HepG2 (cell line): Measurements from ENCODE around the gene KCNQ5. TPM values are rescaled to one million over a fixed set of nuclear protein-coding genes. Genes with fewer than 3 reads are reported as not detected.

Source experiments
- ATAC-seq: fragments of 200-7000 bp; cut with Tn5 transposase; 3 replicates; pipeline ENCODE4 v1.9.1; 2020; ENCODE audit warnings: mild to moderate bottlenecking, moderate library complexity
- BruUV-seq: library from RNA; stranded (reverse); fragments of 400-500 nt; replicated peaks from 2 replicates; lab custom pipeline; 2021; lab: Mats Ljungman, UMichigan
- CTCF ChIA-PET: fragments of 300-600 bp; formaldehyde crosslinking; extraction: SDS; loops from one replicate; lab custom pipeline; 2021; ENCODE audit warnings: low total read pairs, inconsistent platforms, low intra/inter-chr PET ratio; lab: Yijun Ruan, JAX
- POLR2A ChIA-PET: fragments of 350-600 bp; sonication (Branson Sonifier 250); formaldehyde crosslinking; loops from one replicate; lab custom pipeline; 2020; ENCODE audit warnings: antibody characterized with exemption, inconsistent platforms; lab: Yijun Ruan, JAX
- DNase-seq: peaks from one replicate; pipeline ENCODE4 v3.0.0-alpha.2; 2015; ENCODE audit warnings: low spot score
- FAIRE-seq: peaks from 3 replicates; lab custom pipeline; 2011; peaks lifted over from hg19 to GRCh38; lab: Jason Lieb, UNC
- H2AFZ ChIP-seq: one replicate; pipeline ENCODE4 v1.6.1; 2011; ENCODE audit warnings: low read length, inconsistent platforms
- H3K27ac ChIP-seq: fragments of 300-600 bp; 3 replicates; pipeline ENCODE4 v1.8.0; 2011; ENCODE audit warnings: mixed run types, mild to moderate bottlenecking, mixed read lengths, low read length, inconsistent platforms; ENCODE audit not compliant: insufficient read depth; ENCODE audit errors: extremely low read length
- H3K27me3 ChIP-seq, 2 experiments: fragments of 200-600 bp in 1 of 2; 2 replicates in 1 of 2; 3 replicates in 1 of 2; pipeline versions ENCODE4 v1.6.0 to v1.8.0; 2011; ENCODE audit warnings: low read length in 2 of 2, mild to moderate bottlenecking in 2 of 2, moderate library complexity in 2 of 2, inconsistent platforms in 1 of 2; ENCODE audit not compliant: insufficient read depth in 2 of 2, control insufficient read depth in 1 of 2
- H3K36me3 ChIP-seq, 2 experiments: fragments of 200-600 bp in 1 of 2; replicated peaks in 1 of 2; 2 replicates in 1 of 2; 3 replicates in 1 of 2; pipeline versions ENCODE4 v1.5.1 to v1.8.0; 2011; ENCODE audit warnings: low read length in 2 of 2, inconsistent platforms in 1 of 2; ENCODE audit not compliant: insufficient read depth in 2 of 2, control insufficient read depth in 1 of 2
- H3K4me1 ChIP-seq: 2 replicates; pipeline ENCODE4 v1.5.1; 2012; ENCODE audit warnings: low read length, inconsistent platforms; ENCODE audit not compliant: insufficient read depth
- H3K4me2 ChIP-seq: 2 replicates; pipeline ENCODE4 v1.6.0; 2011; ENCODE audit warnings: low read depth, low read length, inconsistent platforms
- H3K4me3 ChIP-seq, 3 experiments: fragments of 200-600 bp in 1 of 3; sonication (generic), shearing (Covaris generic) in 1 of 3; replicated peaks in 1 of 3; 2 replicates each; pipeline ENCODE4 v1.5.1; 2011 to 2016; ENCODE audit warnings: low read length in 3 of 3, inconsistent platforms in 2 of 3, low read depth in 2 of 3, mild to moderate bottlenecking in 2 of 3, control low read depth in 1 of 3, mixed read lengths in 1 of 3; ENCODE audit not compliant: insufficient read depth in 1 of 3
- H3K79me2 ChIP-seq: one replicate; pipeline ENCODE4 v1.6.1; 2011; ENCODE audit warnings: low read length, inconsistent platforms; ENCODE audit not compliant: insufficient read depth
- H3K9ac ChIP-seq: 2 replicates; pipeline ENCODE4 v1.6.0; 2011; ENCODE audit warnings: mild to moderate bottlenecking, low read depth, low read length, inconsistent platforms; ENCODE audit not compliant: insufficient read depth
- H3K9me3 ChIP-seq: 2 replicates; pipeline ENCODE4 v1.5.1; 2012; ENCODE audit warnings: mild to moderate bottlenecking, low read length
- H4K20me1 ChIP-seq: 2 replicates; pipeline ENCODE4 v1.6.0; 2011; ENCODE audit warnings: inconsistent platforms, mild to moderate bottlenecking, low read length, moderate library complexity; ENCODE audit not compliant: insufficient read depth
- GZF1 ChIP-seq: sonication (generic); formaldehyde crosslinking; IDR thresholded peaks from 2 replicates; pipeline ENCODE4 v1.5.1; 2020; ENCODE audit warnings: mild to moderate bottlenecking, missing genetic modification reagents
- HDAC6 ChIP-seq: fragments of 200-600 bp; sonication (generic); IDR thresholded peaks from 2 replicates; pipeline ENCODE4 v1.7.0; 2017; ENCODE audit warnings: mild to moderate bottlenecking, antibody characterized with exemption, low read length, low read depth
- RFX5 ChIP-seq: IDR thresholded peaks from 2 replicates; pipeline ENCODE4 v1.6.1; 2011; ENCODE audit warnings: low read depth, low read length, improper control_type of control experiment
- TGIF2 ChIP-seq: IDR thresholded peaks from 2 replicates; pipeline ENCODE4 v1.6.1; 2016; ENCODE audit warnings: control low read depth, missing compliant biosample characterization
- ZBTB42 ChIP-seq: sonication (generic); formaldehyde crosslinking; IDR thresholded peaks from 2 replicates; pipeline ENCODE4 v1.5.0; 2020; ENCODE audit warnings: mild to moderate bottlenecking, missing genetic modification reagents
- ZFP36 ChIP-seq: fragments of 150-350 bp; IDR thresholded peaks from 2 replicates; pipeline ENCODE4 v1.6.1; 2018; ENCODE audit warnings: borderline replicate concordance, low read length, low read depth; ENCODE audit not compliant: partially characterized antibody
- ZNF207 ChIP-seq: fragments of 450-650 bp; IDR thresholded peaks from 2 replicates; pipeline ENCODE4 v1.6.1; 2016; ENCODE audit warnings: antibody characterized with exemption, borderline replicate concordance
- WGBS: methylation state at CpG from one replicate; pipeline ENCODE4 v1.1.6; 2017; ENCODE audit warnings: low lambda C conversion rate; 5-methylcytosine and 5-hydroxymethylcytosine counted together
- in situ Hi-C: cut with HindIII; loops from 2 replicates; pipeline ENCODE4 v1.10.0; 2017; ENCODE audit warnings: low pct_unique_long_range_greater_than_20kb; ENCODE audit not compliant: extremely low pct_ligation_motif_present
- intact Hi-C: fragments of 100-400 bp; cut with micrococcal nuclease; formaldehyde crosslinking; loops from one replicate; pipeline ENCODE4 v1.10.0; 2022; ENCODE audit not compliant: unreplicated experiment
- polyA plus RNA-seq, 8 experiments: library from polyadenylated mRNA; depleted of rRNA in 3 of 8; stranded (reverse) in 7 of 8; unstranded in 1 of 8; fragments of >200 nt; fragmentation: Illumina TruSeq in 4 of 8; extraction: Trizol in 4 of 8; gene quantifications; 2 replicates each; pipeline versions ENCODE4 v1.2.1 to v1.2.3, GENCODE V29; 2011 to 2016; ENCODE audit warnings: low read depth in 4 of 8, missing spikeins in 1 of 8, mixed read lengths in 1 of 8; ENCODE audit not compliant: insufficient read depth in 1 of 8
- total RNA-seq, 5 experiments: library from RNA; depleted of rRNA; stranded (reverse); fragments of >200 nt; fragmentation: Illumina TruSeq; extraction: Trizol; gene quantifications; 2 replicates each; pipeline ENCODE4 v1.2.3, GENCODE V29; 2016; ENCODE audit warnings: low read depth in 1 of 5
- TF ChIP-seq, protein P1 (sequence below): sonication (generic); formaldehyde crosslinking; IDR thresholded peaks from 2 replicates; pipeline ENCODE4 v1.8.1; 2023; ENCODE audit warnings: mild to moderate bottlenecking, moderate library complexity, missing genetic modification reagents
- TF ChIP-seq, protein P2 (sequence below): IDR thresholded peaks from 2 replicates; pipeline ENCODE4 v1.6.1; 2016; ENCODE audit warnings: missing biosample characterization, missing genetic modification reagents, low read depth
- TF ChIP-seq, protein P3 (sequence below): sonication (generic); formaldehyde crosslinking; IDR thresholded peaks from 2 replicates; pipeline ENCODE4 v1.4.0; 2020; ENCODE audit warnings: missing genetic modification reagents
- TF ChIP-seq, protein P4 (sequence below): sonication (generic); formaldehyde crosslinking; conservative IDR thresholded peaks from 2 replicates; pipeline ENCODE4 v1.4.0; 2020; ENCODE audit warnings: missing genetic modification reagents

KCNQ5 gene
- total and polyA plus RNA-seq, 2 of the 13 experiments (the other 11 are each of a cell fraction or from before 2014, with no cell fraction given), result 0.04 TPM; not detected in 1

DNA sequence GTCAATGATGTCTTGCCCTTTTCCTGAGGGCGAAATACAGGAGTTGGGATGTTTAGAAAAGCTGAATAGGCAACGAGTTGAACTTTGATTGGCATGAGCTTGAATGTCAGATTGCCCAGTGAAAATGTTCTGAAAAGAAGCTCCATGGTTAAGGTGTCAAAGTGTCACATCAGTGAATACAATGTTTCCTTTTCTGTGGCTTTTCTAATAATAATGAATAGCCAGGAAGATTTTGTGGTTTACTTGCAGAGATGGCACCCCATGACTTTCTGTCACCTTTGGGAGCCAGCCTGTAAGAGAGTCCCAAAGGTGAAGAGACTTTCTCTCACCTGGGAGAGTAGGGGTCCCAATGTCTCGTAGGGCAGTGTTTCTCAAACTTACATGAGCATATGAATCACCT, 119.2 kb downstream of the KCNQ5 start (continued):
- TF ChIP-seq, protein P1, sequence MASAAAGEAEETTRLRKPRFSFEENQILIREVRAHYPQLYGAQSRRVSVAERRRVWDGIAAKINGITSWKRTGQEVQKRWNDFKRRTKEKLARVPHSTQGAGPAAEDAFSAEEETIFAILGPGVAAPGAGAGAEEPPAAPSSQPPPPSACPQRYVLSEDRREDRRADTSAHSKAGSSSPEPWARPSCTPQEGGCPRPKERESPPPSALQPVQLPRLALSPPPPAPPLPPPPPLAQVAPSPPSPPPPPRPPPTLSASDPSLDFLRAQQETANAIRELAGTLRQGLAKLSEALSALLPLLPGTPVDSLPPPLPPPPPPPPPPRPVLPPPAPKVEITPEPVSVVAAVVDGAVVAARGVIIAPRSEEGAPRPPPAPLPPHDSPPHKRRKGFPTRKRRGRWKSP (CRISPR knock-in tag), result no peak
- TF ChIP-seq, protein P2, sequence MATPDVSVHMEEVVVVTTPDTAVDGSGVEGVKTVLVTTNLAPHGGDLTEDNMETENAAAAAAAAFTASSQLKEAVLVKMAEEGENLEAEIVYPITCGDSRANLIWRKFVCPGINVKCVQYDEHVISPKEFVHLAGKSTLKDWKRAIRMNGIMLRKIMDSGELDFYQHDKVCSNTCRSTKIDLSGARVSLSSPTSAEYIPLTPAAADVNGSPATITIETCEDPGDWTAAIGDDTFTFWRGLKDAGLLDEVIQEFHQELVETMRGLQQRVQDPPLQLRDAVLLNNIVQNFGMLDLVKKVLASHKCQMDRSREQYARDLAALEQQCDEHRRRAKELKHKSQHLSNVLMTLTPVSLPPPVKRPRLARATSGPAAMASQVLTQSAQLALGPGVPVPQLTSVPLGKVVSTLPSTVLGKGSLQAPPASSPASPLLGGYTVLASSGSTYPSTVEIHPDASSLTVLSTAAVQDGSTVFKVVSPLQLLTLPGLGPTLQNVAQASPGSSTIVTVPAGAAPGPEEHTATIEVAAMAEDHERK, result no peak
- no peak for TF ChIP-seq ZFP36

DNA sequence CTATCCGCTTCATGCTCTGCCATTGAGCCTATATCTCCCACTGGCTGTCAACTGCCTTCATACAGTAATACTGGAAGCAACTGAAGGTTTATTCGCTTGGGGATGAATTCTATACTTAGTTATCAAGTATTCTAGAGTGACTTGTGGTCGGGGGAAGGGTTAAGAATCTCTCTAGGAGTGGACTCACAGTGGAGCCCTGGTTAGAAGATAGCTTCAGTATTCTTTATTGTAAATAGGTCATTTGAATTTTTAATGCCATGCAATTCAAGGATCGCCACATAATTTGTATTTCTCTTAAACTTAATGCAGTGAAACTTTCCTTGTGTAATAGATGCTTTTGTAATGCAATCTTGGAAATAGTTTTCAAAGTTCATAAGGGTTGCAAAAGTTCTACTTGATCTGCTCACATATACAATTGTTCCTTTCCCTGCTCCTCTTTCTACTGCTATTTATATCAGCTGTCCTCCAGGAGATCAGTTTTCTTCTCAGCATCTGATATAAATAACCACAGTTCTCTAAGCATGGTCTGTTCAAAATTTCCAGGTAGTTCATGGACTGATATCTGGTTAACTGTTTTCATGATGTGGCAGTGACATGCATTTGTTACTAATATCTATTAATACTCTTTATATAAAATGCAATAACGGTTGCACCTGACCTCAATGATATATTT, 120.3 kb downstream of the KCNQ5 start:
- Histone ChIP-seq H4K20me1 (no peaks in the 10 kb centered on the region), H3K4me2 (no peak overlapping the region), H3K4me3 (no peak overlapping the region), H3K27ac (no peak overlapping the region), H3K9me3 (no peaks in the 10 kb centered on the region), H3K27me3 (no peaks in the 10 kb centered on the region), H3K4me1 (no peaks in the 10 kb centered on the region), H3K9ac (no peak overlapping the region), H2AFZ (no peak overlapping the region), H3K36me3 (no peaks in the 10 kb centered on the region), H3K79me2 (no peaks in the 10 kb centered on the region)
- no TSS peak for BruUV-seq
- ChIA-PET POLR2A (no interaction called here), CTCF (no interaction called here)
- in situ Hi-C loops (no loop called here), intact Hi-C loops (no loop called here)
- TF ChIP-seq, protein P3, sequence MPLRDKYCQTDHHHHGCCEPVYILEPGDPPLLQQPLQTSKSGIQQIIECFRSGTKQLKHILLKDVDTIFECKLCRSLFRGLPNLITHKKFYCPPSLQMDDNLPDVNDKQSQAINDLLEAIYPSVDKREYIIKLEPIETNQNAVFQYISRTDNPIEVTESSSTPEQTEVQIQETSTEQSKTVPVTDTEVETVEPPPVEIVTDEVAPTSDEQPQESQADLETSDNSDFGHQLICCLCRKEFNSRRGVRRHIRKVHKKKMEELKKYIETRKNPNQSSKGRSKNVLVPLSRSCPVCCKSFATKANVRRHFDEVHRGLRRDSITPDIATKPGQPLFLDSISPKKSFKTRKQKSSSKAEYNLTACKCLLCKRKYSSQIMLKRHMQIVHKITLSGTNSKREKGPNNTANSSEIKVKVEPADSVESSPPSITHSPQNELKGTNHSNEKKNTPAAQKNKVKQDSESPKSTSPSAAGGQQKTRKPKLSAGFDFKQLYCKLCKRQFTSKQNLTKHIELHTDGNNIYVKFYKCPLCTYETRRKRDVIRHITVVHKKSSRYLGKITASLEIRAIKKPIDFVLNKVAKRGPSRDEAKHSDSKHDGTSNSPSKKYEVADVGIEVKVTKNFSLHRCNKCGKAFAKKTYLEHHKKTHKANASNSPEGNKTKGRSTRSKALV (CRISPR knock-in tag), result no peak
- TF ChIP-seq ZNF207, result no peak
- no peak for TF ChIP-seq RFX5
- no peak for TF ChIP-seq HDAC6
- TF ChIP-seq TGIF2 (CRISPR knock-in tag), result no peak
- TF ChIP-seq ZBTB42 (CRISPR knock-in tag), result no peak
- TF ChIP-seq, protein P4, sequence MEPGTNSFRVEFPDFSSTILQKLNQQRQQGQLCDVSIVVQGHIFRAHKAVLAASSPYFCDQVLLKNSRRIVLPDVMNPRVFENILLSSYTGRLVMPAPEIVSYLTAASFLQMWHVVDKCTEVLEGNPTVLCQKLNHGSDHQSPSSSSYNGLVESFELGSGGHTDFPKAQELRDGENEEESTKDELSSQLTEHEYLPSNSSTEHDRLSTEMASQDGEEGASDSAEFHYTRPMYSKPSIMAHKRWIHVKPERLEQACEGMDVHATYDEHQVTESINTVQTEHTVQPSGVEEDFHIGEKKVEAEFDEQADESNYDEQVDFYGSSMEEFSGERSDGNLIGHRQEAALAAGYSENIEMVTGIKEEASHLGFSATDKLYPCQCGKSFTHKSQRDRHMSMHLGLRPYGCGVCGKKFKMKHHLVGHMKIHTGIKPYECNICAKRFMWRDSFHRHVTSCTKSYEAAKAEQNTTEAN, result no peak
- no peak for TF ChIP-seq GZF1 (CRISPR knock-in tag)
- ATAC-seq, result no peak
- 1% methylated on average over 5 of the region's 5 CpGs for WGBS
- no peak for FAIRE-seq
- DNase-seq, result no peak
